Osteoblast (primary cell): ENCODE measurements around the gene NPTN. TPM values are rescaled to one million over a fixed set of nuclear protein-coding genes. Genes with fewer than 3 reads are reported as not detected.

Experiments used
- DNase-seq: peaks from one replicate; pipeline ENCODE4 v3.0.0; 2011; ENCODE audit warnings: low spot score, mixed read lengths; ENCODE audit not compliant: insufficient read length; ENCODE audit errors: missing footprints
- H2AFZ ChIP-seq: 2 replicates; pipeline ENCODE4 v1.6.0; 2011; ENCODE audit warnings: mild to moderate bottlenecking, low read length
- H3K27ac ChIP-seq: 2 replicates; pipeline ENCODE4 v1.5.1; 2011; ENCODE audit warnings: mild to moderate bottlenecking, low read depth, low read length, moderate library complexity
- H3K27me3 ChIP-seq: 2 replicates; pipeline ENCODE4 v1.6.0; 2012; ENCODE audit warnings: mild to moderate bottlenecking, control low read depth, inconsistent platforms, low read length, moderate library complexity; ENCODE audit not compliant: insufficient read depth
- H3K36me3 ChIP-seq: 2 replicates; pipeline ENCODE4 v1.5.1; 2011; ENCODE audit warnings: mild to moderate bottlenecking, low read length, control low read depth, moderate library complexity; ENCODE audit not compliant: insufficient read depth
- H3K4me1 ChIP-seq: 2 replicates; pipeline ENCODE4 v1.5.1; 2011; ENCODE audit warnings: mild to moderate bottlenecking, low read length, control low read depth, moderate library complexity; ENCODE audit not compliant: insufficient read depth
- H3K4me2 ChIP-seq: 2 replicates; pipeline ENCODE4 v1.6.0; 2011; ENCODE audit warnings: mild to moderate bottlenecking, low read length; ENCODE audit not compliant: insufficient read depth
- H3K4me3 ChIP-seq: fragments of 200-600 bp; sonication (generic); 3 replicates; pipeline ENCODE4 v1.5.1; 2012; ENCODE audit warnings: mild to moderate bottlenecking, low read length, inconsistent platforms; ENCODE audit not compliant: insufficient read depth
- H3K79me2 ChIP-seq: 2 replicates; pipeline ENCODE4 v1.6.0; 2012; ENCODE audit warnings: mild to moderate bottlenecking, low read length, control low read depth, inconsistent platforms; ENCODE audit not compliant: insufficient read depth
- H3K9me3 ChIP-seq: 2 replicates; pipeline ENCODE4 v1.5.1; 2011; ENCODE audit warnings: low read depth, low read length, control low read depth
- H4K20me1 ChIP-seq: 2 replicates; pipeline ENCODE4 v1.6.0; 2012; ENCODE audit warnings: mild to moderate bottlenecking, low read length, control low read depth; ENCODE audit not compliant: insufficient read depth
- CTCF ChIP-seq: IDR thresholded peaks from 2 replicates; pipeline ENCODE4 v1.5.1; 2011; ENCODE audit warnings: mild to moderate bottlenecking, low read depth, low read length, moderate library complexity; ENCODE audit errors: extremely low read depth
- total RNA-seq: library from RNA; depleted of rRNA; stranded (reverse); fragments of >200 nt; gene quantifications from 2 replicates; pipeline ENCODE4 v1.2.3, GENCODE V29; 2012

NPTN gene
- total RNA-seq, 1 donor: 130 TPM

- Histone ChIP-seq H3K9me3 (no peaks in the 10 kb centered on the region), H3K27me3 (no peaks in the 10 kb centered on the region), H3K36me3 (no peaks in the 10 kb centered on the region), H4K20me1 (no peaks in the 10 kb centered on the region), H3K4me1 (no peaks in the 10 kb centered on the region), H3K79me2 (no peaks in the 10 kb centered on the region), H3K4me3 (no peak overlapping the region), H2AFZ (no peak overlapping the region), H3K4me2 (no peak overlapping the region), H3K27ac (no peak overlapping the region)
- no peak for DNase-seq
- TF ChIP-seq CTCF: no peak
These were observed 102.5 kb downstream of the NPTN start for GRCh38 chr15:73530649-73531048.

GRCh38 chr15:73527598-73527997 lies 105.6 kb downstream of the NPTN start:
- Histone ChIP-seq H4K20me1 (no peaks in the 10 kb centered on the region), H3K36me3 (no peaks in the 10 kb centered on the region), H3K27me3 (no peaks in the 10 kb centered on the region), H3K4me1 (no peaks in the 10 kb centered on the region), H3K4me3 (no peak overlapping the region), H3K4me2 (no peak overlapping the region), H2AFZ (no peak overlapping the region), H3K27ac (no peak overlapping the region), H3K9me3 (no peaks in the 10 kb centered on the region), H3K79me2 (no peaks in the 10 kb centered on the region)
- no peak for DNase-seq
- no peak for TF ChIP-seq CTCF

GRCh38 chr15:73524919-73525318 lies 108.3 kb downstream of the NPTN start:
- Histone ChIP-seq H3K9me3 (no peaks in the 10 kb centered on the region), H3K4me3 (no peak overlapping the region), H3K4me2 (no peak overlapping the region), H3K4me1 (no peaks in the 10 kb centered on the region), H3K27ac (no peak overlapping the region), H3K36me3 (no peaks in the 10 kb centered on the region), H3K79me2 (no peaks in the 10 kb centered on the region), H4K20me1 (no peaks in the 10 kb centered on the region), H3K27me3 (peaks cover under 1% of the 10 kb centered on the region), H2AFZ (no peak overlapping the region)
- DNase-seq: no peak
- TF ChIP-seq CTCF: no peak

- no peak overlapping the region for H2AFZ ChIP-seq
- no peaks in the 10 kb centered on the region for H4K20me1 ChIP-seq
- no peak for TF ChIP-seq CTCF
- H3K79me2 ChIP-seq: no peaks in the 10 kb centered on the region
- H3K9me3 ChIP-seq: no peaks in the 10 kb centered on the region
- no peaks in the 10 kb centered on the region for H3K4me1 ChIP-seq
- peaks cover 4% of the 10 kb centered on the region for H3K27me3 ChIP-seq
- no peak overlapping the region for H3K27ac ChIP-seq
- DNase-seq: no peak
- H3K36me3 ChIP-seq: no peaks in the 10 kb centered on the region
- no peak overlapping the region for H3K4me3 ChIP-seq
- no peak overlapping the region for H3K4me2 ChIP-seq
These were observed 111.2 kb downstream of the NPTN start for GRCh38 chr15:73522011-73522410.
